Measurements from ENCODE around the gene STK10.
A peak's percentile ranks its signal among the peaks of the same experiment; 100 is the strongest.

STK10 gene

DNA sequence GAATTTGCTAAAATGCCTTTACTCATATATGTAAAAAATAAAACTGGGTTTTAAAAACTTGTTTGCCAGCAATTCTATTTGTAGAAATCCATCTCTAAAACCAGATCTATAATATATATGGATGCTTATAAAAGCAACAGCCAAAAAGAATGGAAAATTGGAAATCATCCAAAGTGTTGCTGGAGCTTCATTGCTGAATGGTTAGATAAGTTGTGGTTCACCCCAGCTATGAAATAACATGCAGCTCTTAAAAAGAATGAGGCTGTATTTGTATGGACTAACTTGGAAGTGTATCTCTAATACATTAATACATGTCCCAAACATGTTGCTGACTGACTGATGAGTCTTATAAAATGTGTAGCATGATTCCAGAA lies 76.2 kb downstream of the STK10 start:
- Histone ChIP-seq H3K4me3 (peak overlapping the region in 8 of 10 experiments; percentile 11 to 54 (median 39); a peak in 6 of 20 replicates), H3K36me3 (peaks cover 16 to 74% (median 36%) of the 10 kb centered on the region in 11 experiments), H3K4me2 (peak overlapping the region; percentile 91 to 99 (median 94)), H3K4me1 (peaks cover 93 to 100% (median 97%) of the 10 kb centered on the region in 10 experiments), H3K27ac (peak overlapping the region in 10 of 11 experiments; percentile 69 to 86 (median 84); a peak in 20 of 22 replicates), H3K27me3 (no peaks in the 10 kb centered on the region), H3K9ac (peak overlapping the region; percentile 61 to 79 (median 71); a peak in 21 of 22 replicates), H3K9me3 (replicated peaks in 1 of 11) (no peaks in the 10 kb centered on the region), H4K20me1 (peaks cover 0 to 55% (median 11%) of the 10 kb centered on the region in 11 experiments; a peak in 16 of 22 replicates)
- TF ChIP-seq Cebpa-rat (IDR thresholded peaks at IDR 0.05): no peak

GRCh38 chr5:172110921-172111851 lies 76.8 kb downstream of the STK10 start:
- Histone ChIP-seq H4K20me1 (peaks cover 0 to 61% (median 11%) of the 10 kb centered on the region in 11 experiments; a peak in 16 of 22 replicates), H3K27me3 (no peaks in the 10 kb centered on the region), H3K9me3 (replicated peaks in 1 of 11) (no peaks in the 10 kb centered on the region), H3K4me1 (peaks cover 91 to 98% (median 95%) of the 10 kb centered on the region in 10 experiments), H3K9ac (peak overlapping the region; percentile 61 to 79 (median 71)), H3K36me3 (peaks cover 16 to 74% (median 35%) of the 10 kb centered on the region in 11 experiments), H3K4me3 (peak overlapping the region; percentile 11 to 59 (median 38); a peak in 16 of 20 replicates), H3K4me2 (peak overlapping the region; percentile 91 to 99 (median 94)), H3K27ac (peak overlapping the region; percentile 53 to 86 (median 83); a peak in 21 of 22 replicates)
- TF ChIP-seq Cebpa-rat (IDR thresholded peaks at IDR 0.05): peak in 7 of 11 experiments; percentile 12 to 66 (median 47); a peak in 11 of 22 replicates

- H3K9me3 ChIP-seq (replicated peaks in 1 of 11): no peaks in the 10 kb centered on the region
- H3K9ac ChIP-seq: peak overlapping the region; percentile 61 to 79 (median 71); a peak in 19 of 22 replicates
- peak overlapping the region in 10 of 11 experiments; percentile 69 to 86 (median 84); a peak in 20 of 22 replicates for H3K27ac ChIP-seq
- H4K20me1 ChIP-seq: peaks cover 0 to 63% (median 16%) of the 10 kb centered on the region in 11 experiments; a peak in 15 of 22 replicates
- H3K4me1 ChIP-seq: peaks cover 83 to 98% (median 87%) of the 10 kb centered on the region in 10 experiments
- no peaks in the 10 kb centered on the region for H3K27me3 ChIP-seq
- H3K36me3 ChIP-seq: peaks cover 16 to 74% (median 35%) of the 10 kb centered on the region in 11 experiments
- TF ChIP-seq Cebpa-rat (IDR thresholded peaks at IDR 0.05): no peak
- peak overlapping the region; percentile 91 to 99 (median 94) for H3K4me2 ChIP-seq
- H3K4me3 ChIP-seq: peak overlapping the region in 7 of 10 experiments; percentile 23 to 59 (median 42); a peak in 10 of 20 replicates
Measured at GRCh38 chr5:172110260-172110815, 77.7 kb downstream of the STK10 start.

- Histone ChIP-seq H3K9ac (peak overlapping the region in 10 of 11 experiments; percentile 19 to 79 (median 70); a peak in 7 of 22 replicates), H3K27ac (peak overlapping the region in 10 of 11 experiments; percentile 19 to 86 (median 84); a peak in 19 of 22 replicates), H3K4me3 (no peak overlapping the region), H3K4me1 (peaks cover 77 to 97% (median 81%) of the 10 kb centered on the region in 10 experiments), H3K27me3 (no peaks in the 10 kb centered on the region), H3K36me3 (peaks cover 19 to 80% (median 39%) of the 10 kb centered on the region in 11 experiments), H4K20me1 (peaks cover 0 to 67% (median 16%) of the 10 kb centered on the region in 11 experiments; a peak in 15 of 22 replicates), H3K9me3 (replicated peaks in 1 of 11) (no peaks in the 10 kb centered on the region), H3K4me2 (peak overlapping the region in 10 of 11 experiments; percentile 91 to 99 (median 94); a peak in 16 of 22 replicates)
- no peak for TF ChIP-seq Cebpa-rat (IDR thresholded peaks at IDR 0.05)
Measured at GRCh38 chr5:172109749-172110148, 78.3 kb downstream of the STK10 start.

DNA sequence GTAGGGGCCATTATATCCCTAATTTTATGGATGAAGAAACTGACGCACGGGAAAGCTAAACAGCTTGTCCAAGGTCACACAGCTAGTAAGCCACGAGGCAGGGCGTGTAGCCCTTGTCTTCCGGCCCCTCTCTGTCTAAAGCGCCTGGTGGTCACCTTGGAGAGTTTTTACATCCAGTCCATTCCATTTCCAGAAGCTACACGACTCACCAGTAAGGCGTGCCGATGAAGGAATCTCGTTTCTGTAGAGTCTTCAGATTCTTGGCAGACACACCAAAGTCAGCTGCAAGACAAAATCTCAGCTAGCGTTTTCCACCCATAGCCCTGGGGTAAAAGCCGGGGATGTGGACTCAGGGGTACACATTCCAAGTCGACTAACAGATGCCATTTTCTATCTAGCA lies 80.5 kb downstream of the STK10 start:
- TF ChIP-seq Cebpa-rat (IDR thresholded peaks at IDR 0.05): no peak
- peaks cover 41 to 89% (median 60%) of the 10 kb centered on the region in 11 experiments for H3K36me3 ChIP-seq
- H3K4me1 ChIP-seq: peaks cover 56 to 97% (median 61%) of the 10 kb centered on the region in 10 experiments
- peaks cover 0 to 88% (median 21%) of the 10 kb centered on the region in 11 experiments; a peak in 17 of 22 replicates for H4K20me1 ChIP-seq
- H3K9ac ChIP-seq: peak overlapping the region in 10 of 11 experiments; percentile 2 to 32 (median 22); a peak in 12 of 22 replicates
- no peak overlapping the region for H3K4me3 ChIP-seq
- H3K4me2 ChIP-seq: peak overlapping the region; percentile 30 to 99 (median 57); a peak in 21 of 22 replicates
- no peaks in the 10 kb centered on the region for H3K9me3 ChIP-seq (replicated peaks in 1 of 11)
- H3K27me3 ChIP-seq: no peaks in the 10 kb centered on the region
- H3K27ac ChIP-seq: peak overlapping the region in 8 of 11 experiments; percentile 5 to 84 (median 40); a peak in 12 of 22 replicates

GRCh38 chr5:172106511-172107356 lies 81.3 kb downstream of the STK10 start:
- no peak for TF ChIP-seq Cebpa-rat (IDR thresholded peaks at IDR 0.05)
- Histone ChIP-seq H3K4me1 (peaks cover 48 to 88% (median 53%) of the 10 kb centered on the region in 10 experiments), H3K27ac (peak overlapping the region in 9 of 11 experiments; percentile 22 to 84 (median 44); a peak in 11 of 22 replicates), H4K20me1 (peaks cover 0 to 92% (median 22%) of the 10 kb centered on the region in 11 experiments; a peak in 18 of 22 replicates), H3K27me3 (no peaks in the 10 kb centered on the region), H3K9ac (peak overlapping the region in 6 of 11 experiments; percentile 12 to 58 (median 30); a peak in 7 of 22 replicates), H3K4me2 (peak overlapping the region; percentile 30 to 99 (median 57); a peak in 21 of 22 replicates), H3K4me3 (no peak overlapping the region), H3K36me3 (peaks cover 49 to 89% (median 69%) of the 10 kb centered on the region in 11 experiments), H3K9me3 (replicated peaks in 1 of 11) (no peaks in the 10 kb centered on the region)

GRCh38 chr5:172105811-172106210 lies 82.2 kb downstream of the STK10 start:
- no peaks in the 10 kb centered on the region for H3K27me3 ChIP-seq
- H3K36me3 ChIP-seq: peaks cover 58 to 93% (median 76%) of the 10 kb centered on the region in 11 experiments
- H3K9ac ChIP-seq: peak overlapping the region in 4 of 11 experiments; percentile 18 to 58 (median 26); a peak in 4 of 22 replicates
- no peaks in the 10 kb centered on the region for H3K9me3 ChIP-seq (replicated peaks in 1 of 11)
- H3K4me3 ChIP-seq: no peak overlapping the region
- no peak for TF ChIP-seq Cebpa-rat (IDR thresholded peaks at IDR 0.05)
- peak overlapping the region in 3 of 11 experiments; percentile 5 to 20 (median 17); a peak in 6 of 22 replicates for H3K27ac ChIP-seq
- peaks cover 0 to 93% (median 21%) of the 10 kb centered on the region in 11 experiments; a peak in 18 of 22 replicates for H4K20me1 ChIP-seq
- peak overlapping the region in 2 of 11 experiments; percentile 3 to 31; a peak in 3 of 22 replicates for H3K4me2 ChIP-seq
- H3K4me1 ChIP-seq: peaks cover 39 to 79% (median 44%) of the 10 kb centered on the region in 10 experiments

Measured in BLaER1 treated with 17β-estradiol and CSF1 and Interleukin-3, amounts not matched to agents 10 nM and 100 nM (cell line).